CD4-positive, alpha-beta memory T cell (primary cell): Measurements from ENCODE around the gene CSNK2A1. TPM values are rescaled to one million over a fixed set of nuclear protein-coding genes. Genes with fewer than 3 reads are reported as not detected.
"Not testable (repeated sequence)": the region's sequence is repeated elsewhere in the genome, so short reads cannot be mapped to it uniquely, and the experiment has no call there.

Experiments used
- CTCF ChIA-PET: fragments of 350-600 bp; sonication (Branson Sonifier 250); formaldehyde crosslinking; loops from one replicate; lab custom pipeline; 2021; ENCODE audit warnings: inconsistent platforms; ENCODE audit not compliant: partially characterized antibody; lab: Charles Lee
- POLR2A ChIA-PET: fragments of 350-600 bp; sonication (Branson Sonifier 250); formaldehyde crosslinking; loops from one replicate; lab custom pipeline; 2021; ENCODE audit not compliant: partially characterized antibody; lab: Charles Lee
- DNase-seq, 5 donors: peaks; one replicate each; pipeline versions ENCODE4 v3.0.0 to v3.0.0-alpha.2; 2020 to 2022; ENCODE audit warnings: mixed read lengths in 1 of 5
- H3K27ac ChIP-seq: one replicate; pipeline ENCODE4 v1.7.0; 2013; ENCODE audit warnings: low read depth, low read length
- H3K27me3 ChIP-seq: 2 replicates; pipeline ENCODE4 v1.7.0; 2013; ENCODE audit warnings: mild to moderate bottlenecking, low read length, moderate library complexity; ENCODE audit not compliant: insufficient read depth
- H3K36me3 ChIP-seq: 2 replicates; pipeline ENCODE4 v1.7.0; 2013; ENCODE audit warnings: mild to moderate bottlenecking, low read length, moderate library complexity; ENCODE audit not compliant: insufficient read depth
- H3K4me1 ChIP-seq: 2 replicates; pipeline ENCODE4 v1.7.0; 2013; ENCODE audit warnings: mild to moderate bottlenecking, low read length, moderate library complexity; ENCODE audit not compliant: insufficient read depth
- H3K4me3 ChIP-seq, 2 donors: one replicate each; pipeline ENCODE4 v1.7.0; 2013; ENCODE audit warnings: low read length in 2 of 2, mild to moderate bottlenecking in 1 of 2
- H3K9me3 ChIP-seq, 2 donors: one replicate each; pipeline ENCODE4 v1.7.0; 2013; ENCODE audit warnings: low read length in 2 of 2, control low read depth in 1 of 2; ENCODE audit not compliant: control insufficient read depth in 1 of 2
- H3K27ac Mint-ChIP-seq, 7 donors: one replicate each; pipeline ENCODE4 v1.8.0; 2020 to 2021; ENCODE audit warnings: mixed read lengths in 7 of 7, mild to moderate bottlenecking in 6 of 7, inconsistent platforms in 3 of 7, moderate library complexity in 3 of 7
- H3K27me3 Mint-ChIP-seq, 2 donors: one replicate each; pipeline ENCODE4 v1.8.0; 2020 to 2021; ENCODE audit warnings: mixed read lengths in 2 of 2
- H3K36me3 Mint-ChIP-seq, 2 donors: one replicate each; pipeline ENCODE4 v1.8.0; 2020 to 2021; ENCODE audit warnings: mixed read lengths in 2 of 2, inconsistent platforms in 1 of 2, mild to moderate bottlenecking in 1 of 2
- H3K4me1 Mint-ChIP-seq, 4 donors: one replicate each; pipeline ENCODE4 v1.8.0; 2020 to 2021; ENCODE audit warnings: mixed read lengths in 4 of 4, mild to moderate bottlenecking in 1 of 4
- H3K4me3 Mint-ChIP-seq, 8 donors: one replicate each; pipeline ENCODE4 v1.8.0; 2020 to 2021; ENCODE audit warnings: mixed read lengths in 8 of 8, mild to moderate bottlenecking in 7 of 8, moderate library complexity in 6 of 8, inconsistent platforms in 3 of 8
- H3K9me3 Mint-ChIP-seq, 8 donors: one replicate each; pipeline ENCODE4 v1.8.0; 2020 to 2021; ENCODE audit warnings: mixed read lengths in 8 of 8, mild to moderate bottlenecking in 5 of 8, inconsistent platforms in 3 of 8, moderate library complexity in 1 of 8
- intact Hi-C: fragments of 100-400 bp; cut with micrococcal nuclease; formaldehyde crosslinking; loops from one replicate; pipeline ENCODE4 v1.15.1; 2023
- polyA plus RNA-seq, 2 donors: library from polyadenylated mRNA; unstranded; fragments of 300-500 nt; fragmentation: Illumina TruSeq; gene quantifications; one replicate each; pipeline ENCODE4 v1.2.3, GENCODE V29; 2021
- total RNA-seq, 2 experiments: library from RNA; stranded (reverse); gene quantifications; one replicate each; pipeline ENCODE4 v1.2.3, GENCODE V29; 2021

The CSNK2A1 gene
- total and polyA plus RNA-seq, 4 experiments from 2014 or later: 45.2 to 87.8 (median 64.9) TPM

- H3K9me3 Mint-ChIP-seq, intact Hi-C loops: not testable (repeated sequence)
- CTCF ChIA-PET: interaction anchor here (1.2 kb wide), 1 partner anchor 31 kb away, joined by 3 read pairs; no protein-coding TSS in a partner anchor
Measured at GRCh38 chr20:510328-511057, 33.1 kb downstream of the CSNK2A1 start.

GRCh38 chr20:508364-508787 is 35.2 kb downstream of the CSNK2A1 start:
- peak overlapping the region in 1 of 7 donors; percentile 3 for H3K27ac Mint-ChIP-seq
- intact Hi-C loops, H3K27me3 Mint-ChIP-seq, H3K4me3 Mint-ChIP-seq, POLR2A ChIA-PET, H3K27me3 ChIP-seq, H3K9me3 ChIP-seq, H3K4me1 ChIP-seq, H3K4me3 ChIP-seq, H3K27ac ChIP-seq, DNase-seq, H3K9me3 Mint-ChIP-seq: not testable (repeated sequence)
- H3K36me3 ChIP-seq: peaks cover 32% of the 10 kb centered on the region
- H3K36me3 Mint-ChIP-seq: peaks cover 21 to 51% of the 10 kb centered on the region in 2 donors
- CTCF ChIA-PET: interaction anchor here (1.0 to 1.3 kb wide), 2 partner anchors 52 to 54 kb away, joined by 3 read pairs; no protein-coding TSS in a partner anchor
- H3K4me1 Mint-ChIP-seq: peaks cover 12 to 27% (median 17%) of the 10 kb centered on the region in 4 donors

More at GRCh38 chr20:510328-511057, 33.1 kb downstream of the CSNK2A1 start:
- peaks cover 23% of the 10 kb centered on the region for H3K36me3 ChIP-seq
- POLR2A ChIA-PET: interaction anchor here (1.1 kb wide), 1 partner anchor 10 kb away, joined by 3 read pairs; no protein-coding TSS in a partner anchor
- H3K4me3 ChIP-seq, DNase-seq, H3K4me3 Mint-ChIP-seq, H3K27ac Mint-ChIP-seq, H3K27ac ChIP-seq, H3K9me3 ChIP-seq, H3K27me3 Mint-ChIP-seq, H3K27me3 ChIP-seq, H3K4me1 ChIP-seq: not testable (repeated sequence)
- peaks cover 13 to 56% of the 10 kb centered on the region in 2 donors for H3K36me3 Mint-ChIP-seq
- peaks cover 26 to 44% (median 34%) of the 10 kb centered on the region in 4 donors for H3K4me1 Mint-ChIP-seq

GRCh38 chr20:507761-508332 is 35.7 kb downstream of the CSNK2A1 start:
- peaks cover 9 to 21% (median 14%) of the 10 kb centered on the region in 4 donors for H3K4me1 Mint-ChIP-seq
- ChIA-PET POLR2A (interaction anchor here (0.9 kb wide), 1 partner anchor 12 kb away, joined by 4 read pairs; no protein-coding TSS in a partner anchor), CTCF (interaction anchor here (1.3 kb wide), 1 partner anchor 53 kb away, joined by 3 read pairs; no protein-coding TSS in a partner anchor)
- H3K36me3 Mint-ChIP-seq: peaks cover 26 to 54% of the 10 kb centered on the region in 2 donors
- H3K27ac Mint-ChIP-seq: no peak overlapping the region
- no peaks in the 10 kb centered on the region for H3K9me3 ChIP-seq
- no peaks in the 10 kb centered on the region for H3K27me3 Mint-ChIP-seq
- no peak for DNase-seq
- no peak overlapping the region for H3K4me3 Mint-ChIP-seq
- H3K9me3 Mint-ChIP-seq: no peaks in the 10 kb centered on the region
- H3K4me3 ChIP-seq: no peak overlapping the region
- H3K4me1 ChIP-seq: peaks cover 4% of the 10 kb centered on the region
- H3K36me3 ChIP-seq: peaks cover 37% of the 10 kb centered on the region
- intact Hi-C loops: no loop called here
- H3K27me3 ChIP-seq: no peaks in the 10 kb centered on the region
- no peak overlapping the region for H3K27ac ChIP-seq

GRCh38 chr20:507006-507758 is 36.4 kb downstream of the CSNK2A1 start:
- no peaks in the 10 kb centered on the region for H3K27me3 ChIP-seq
- peaks cover 43% of the 10 kb centered on the region for H3K36me3 ChIP-seq
- H3K27me3 Mint-ChIP-seq: no peaks in the 10 kb centered on the region
- no peaks in the 10 kb centered on the region for H3K9me3 ChIP-seq
- no peaks in the 10 kb centered on the region for H3K9me3 Mint-ChIP-seq
- DNase-seq: no peak
- peaks cover 33 to 61% of the 10 kb centered on the region in 2 donors for H3K36me3 Mint-ChIP-seq
- H3K4me3 ChIP-seq: no peak overlapping the region
- H3K27ac Mint-ChIP-seq: peak overlapping the region in 1 of 7 donors; percentile 19
- no peak overlapping the region for H3K4me3 Mint-ChIP-seq
- H3K27ac ChIP-seq: no peak overlapping the region
- ChIA-PET CTCF (interaction anchor here (1.3 kb wide), 1 partner anchor 52 kb away, joined by 3 read pairs; no protein-coding TSS in a partner anchor), POLR2A (interaction anchor here (0.9 kb wide), 1 partner anchor 12 kb away, joined by 4 read pairs; no protein-coding TSS in a partner anchor)
- no peaks in the 10 kb centered on the region for H3K4me1 ChIP-seq
- intact Hi-C loops: no loop called here
- peaks cover 7 to 17% (median 10%) of the 10 kb centered on the region in 4 donors for H3K4me1 Mint-ChIP-seq

GRCh38 chr20:504632-505075 is 38.9 kb downstream of the CSNK2A1 start:
- Histone ChIP-seq H3K27me3 (no peaks in the 10 kb centered on the region), H3K4me1 (no peaks in the 10 kb centered on the region), H3K4me3 (no peak overlapping the region), H3K27ac (no peak overlapping the region), H3K36me3 (peaks cover 51% of the 10 kb centered on the region), H3K9me3 (no peaks in the 10 kb centered on the region)
- POLR2A ChIA-PET: no interaction called here
- H3K4me1 Mint-ChIP-seq: peaks cover 0 to 4% (median under 1%) of the 10 kb centered on the region in 4 donors
- intact Hi-C loops: no loop called here
- no peaks in the 10 kb centered on the region for H3K9me3 Mint-ChIP-seq
- CTCF ChIA-PET: no interaction called here
- H3K27ac Mint-ChIP-seq: no peak overlapping the region
- DNase-seq: no peak
- no peaks in the 10 kb centered on the region for H3K27me3 Mint-ChIP-seq
- H3K4me3 Mint-ChIP-seq: no peak overlapping the region
- H3K36me3 Mint-ChIP-seq: peaks cover 39 to 64% of the 10 kb centered on the region in 2 donors

GRCh38 chr20:503048-503737 is 40.4 kb downstream of the CSNK2A1 start:
- H3K36me3 ChIP-seq: peaks cover 62% of the 10 kb centered on the region
- ChIA-PET POLR2A (interaction anchor here (0.7 kb wide), 1 partner anchor 11 kb away, joined by 3 read pairs; no protein-coding TSS in a partner anchor), CTCF (interaction anchor here (1.0 kb wide), 1 partner anchor 142 kb away, joined by 3 read pairs; no protein-coding TSS in a partner anchor)
- no peak overlapping the region for H3K4me3 ChIP-seq
- Mint-ChIP-seq H3K36me3 (peaks cover 50 to 66% of the 10 kb centered on the region in 2 donors), H3K27ac (peak overlapping the region in 2 of 7 donors; percentile 11 to 43), H3K9me3 (no peaks in the 10 kb centered on the region), H3K4me1 (no peaks in the 10 kb centered on the region), H3K27me3 (no peaks in the 10 kb centered on the region), H3K4me3 (no peak overlapping the region)
- H3K27me3 ChIP-seq: no peaks in the 10 kb centered on the region
- no peaks in the 10 kb centered on the region for H3K4me1 ChIP-seq
- H3K9me3 ChIP-seq: no peaks in the 10 kb centered on the region
- no peak overlapping the region for H3K27ac ChIP-seq
- DNase-seq: no peak
- intact Hi-C loops: no loop called here
